Measurements from ENCODE around the gene ASCL2. TPM values are rescaled to one million over a fixed set of nuclear protein-coding genes. Genes with fewer than 3 reads are reported as not detected.

ASCL2 gene
- total and polyA plus RNA-seq, 3 donors from 2014 or later, result 1.3 to 5.8 (median 4.8) TPM

DNA sequence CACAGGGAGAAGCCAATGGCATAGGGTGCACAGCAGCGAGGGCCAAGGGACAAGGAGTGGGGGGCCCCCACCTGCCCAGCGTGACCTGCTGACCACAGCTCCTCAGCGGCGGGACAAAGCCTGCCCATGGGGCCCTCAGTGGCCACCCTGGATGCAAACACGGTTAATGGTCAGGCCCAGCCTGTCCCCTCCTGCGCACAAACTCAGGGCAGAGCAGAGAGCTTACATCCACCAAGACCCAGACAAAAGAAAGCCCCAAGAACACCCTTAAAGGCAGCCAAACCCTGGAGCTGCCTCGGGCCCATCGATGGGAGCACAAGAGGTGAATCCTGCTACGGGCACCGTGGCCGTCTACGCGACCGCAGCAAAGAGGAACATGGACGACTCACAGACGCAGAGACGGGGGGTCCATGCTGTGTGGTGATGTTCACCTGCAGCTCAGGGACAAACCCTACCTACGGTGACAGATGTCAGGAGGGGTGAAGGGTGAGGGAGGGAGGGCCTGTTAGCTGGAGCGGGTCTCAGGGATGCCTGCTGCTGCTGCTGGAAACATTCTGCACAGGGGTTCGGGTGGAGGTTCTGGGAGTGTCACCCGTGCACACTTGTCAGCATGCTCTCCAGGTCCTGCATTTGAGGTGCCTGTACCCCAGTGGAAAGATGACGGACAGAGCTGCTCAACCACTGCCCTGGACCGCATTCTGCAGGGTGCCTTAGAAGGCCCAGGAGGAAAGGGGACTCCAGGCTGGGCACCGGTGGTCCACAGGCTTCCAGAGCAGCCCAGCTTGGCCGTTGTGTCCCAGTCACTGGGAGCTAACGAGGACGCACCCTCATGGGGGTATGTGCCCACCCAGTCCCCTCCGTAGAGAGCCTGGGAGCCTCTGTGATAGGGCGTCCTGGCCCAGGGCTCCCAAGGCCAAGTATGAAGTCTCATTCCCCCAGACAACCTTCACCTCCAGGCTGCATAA lies 11.6 kb downstream of the ASCL2 start:
- Histone ChIP-seq H3K9me3 (no peaks in the 10 kb centered on the region), H3K27me3 (no peaks in the 10 kb centered on the region), H3K27ac (no peak overlapping the region), H3K36me3 (ENCODE audit: low read depth, missing control alignments) (no peaks in the 10 kb centered on the region), H3K4me1 (no peaks in the 10 kb centered on the region), H3K4me3 (no peak overlapping the region)
- no peak for TF ChIP-seq POLR2A (IDR thresholded peaks at IDR 0.05)
- TF ChIP-seq, protein P1, sequence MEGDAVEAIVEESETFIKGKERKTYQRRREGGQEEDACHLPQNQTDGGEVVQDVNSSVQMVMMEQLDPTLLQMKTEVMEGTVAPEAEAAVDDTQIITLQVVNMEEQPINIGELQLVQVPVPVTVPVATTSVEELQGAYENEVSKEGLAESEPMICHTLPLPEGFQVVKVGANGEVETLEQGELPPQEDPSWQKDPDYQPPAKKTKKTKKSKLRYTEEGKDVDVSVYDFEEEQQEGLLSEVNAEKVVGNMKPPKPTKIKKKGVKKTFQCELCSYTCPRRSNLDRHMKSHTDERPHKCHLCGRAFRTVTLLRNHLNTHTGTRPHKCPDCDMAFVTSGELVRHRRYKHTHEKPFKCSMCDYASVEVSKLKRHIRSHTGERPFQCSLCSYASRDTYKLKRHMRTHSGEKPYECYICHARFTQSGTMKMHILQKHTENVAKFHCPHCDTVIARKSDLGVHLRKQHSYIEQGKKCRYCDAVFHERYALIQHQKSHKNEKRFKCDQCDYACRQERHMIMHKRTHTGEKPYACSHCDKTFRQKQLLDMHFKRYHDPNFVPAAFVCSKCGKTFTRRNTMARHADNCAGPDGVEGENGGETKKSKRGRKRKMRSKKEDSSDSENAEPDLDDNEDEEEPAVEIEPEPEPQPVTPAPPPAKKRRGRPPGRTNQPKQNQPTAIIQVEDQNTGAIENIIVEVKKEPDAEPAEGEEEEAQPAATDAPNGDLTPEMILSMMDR (IDR thresholded peaks at IDR 0.05), result no peak
- peak; percentile 10 for DNase-seq
- WGBS, 2 donors, result 91 to 93% methylated on average over 24 to 29 of the region's 29 CpGs
- intact Hi-C loops (cut with DNase I; ENCODE audit: low total_unique reads), result no loop called here

GRCh38 chr11:2256951-2257700 lies 13.3 kb downstream of the ASCL2 start:
- Histone ChIP-seq H3K9me3 (no peaks in the 10 kb centered on the region), H3K27me3 (no peaks in the 10 kb centered on the region), H3K27ac (no peak overlapping the region), H3K4me3 (no peak overlapping the region), H3K4me1 (no peaks in the 10 kb centered on the region), H3K36me3 (ENCODE audit: low read depth, missing control alignments) (no peaks in the 10 kb centered on the region)
- 65% methylated on average over 10 to 24 of the region's 31 CpGs for WGBS, 2 donors
- peak; percentile 9 for DNase-seq
- intact Hi-C loops (cut with DNase I; ENCODE audit: low total_unique reads), result no loop called here
- TF ChIP-seq POLR2A (IDR thresholded peaks at IDR 0.05), result no peak
- TF ChIP-seq, protein P1 (IDR thresholded peaks at IDR 0.05), result no peak

DNA sequence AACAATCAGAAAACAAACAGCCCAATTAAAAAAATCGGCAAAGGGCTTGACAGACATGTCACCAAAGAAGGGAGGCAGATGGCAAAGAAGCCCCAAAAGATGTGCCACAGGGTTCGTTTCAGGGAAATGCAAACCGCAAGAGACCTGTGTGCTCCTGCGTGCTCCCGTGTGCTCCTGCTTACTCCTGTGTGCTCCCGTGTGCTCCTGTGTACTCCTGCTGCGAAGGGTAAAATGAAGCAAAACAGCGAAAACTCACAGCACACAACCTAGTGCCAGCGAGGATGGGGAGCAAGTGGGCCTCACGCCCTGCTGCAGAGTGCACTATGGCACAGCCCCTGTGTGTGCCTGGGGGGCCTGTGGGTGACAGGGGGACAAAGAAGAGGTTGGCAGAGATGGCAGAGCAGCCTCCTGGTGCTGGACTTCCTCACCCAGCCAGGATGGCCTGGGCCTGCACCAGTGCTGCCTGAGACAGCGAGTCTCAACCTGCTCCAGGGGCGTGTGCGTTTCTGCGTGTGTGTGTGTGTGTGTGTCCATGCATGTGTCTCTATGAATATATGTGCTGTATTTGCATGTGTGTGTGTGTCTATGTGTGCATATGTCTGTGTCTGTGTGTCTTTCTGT lies 14.0 kb downstream of the ASCL2 start:
- Histone ChIP-seq H3K27me3 (no peaks in the 10 kb centered on the region), H3K9me3 (no peaks in the 10 kb centered on the region), H3K4me3 (no peak overlapping the region), H3K27ac (no peak overlapping the region), H3K36me3 (ENCODE audit: low read depth, missing control alignments) (no peaks in the 10 kb centered on the region), H3K4me1 (no peaks in the 10 kb centered on the region)
- intact Hi-C loops (cut with DNase I; ENCODE audit: low total_unique reads), result no loop called here
- peak; percentile 10 for DNase-seq
- 75 to 77% methylated on average over 14 of the region's 14 CpGs for WGBS, 2 donors
- TF ChIP-seq POLR2A (IDR thresholded peaks at IDR 0.05), result no peak
- TF ChIP-seq, protein P1 (IDR thresholded peaks at IDR 0.05), result no peak

- H3K9me3 ChIP-seq, result no peaks in the 10 kb centered on the region
- H3K27ac ChIP-seq, result no peak overlapping the region
- no peaks in the 10 kb centered on the region for H3K36me3 ChIP-seq (ENCODE audit: low read depth, missing control alignments)
- DNase-seq, result no peak
- TF ChIP-seq, protein P1 (IDR thresholded peaks at IDR 0.05), result no peak
- TF ChIP-seq POLR2A (IDR thresholded peaks at IDR 0.05), result no peak
- 83 to 89% methylated on average over 6 of the region's 6 CpGs for WGBS, 2 donors
- intact Hi-C loops (cut with DNase I; ENCODE audit: low total_unique reads), result no loop called here
- no peak overlapping the region for H3K4me3 ChIP-seq
- no peaks in the 10 kb centered on the region for H3K27me3 ChIP-seq
- H3K4me1 ChIP-seq, result no peaks in the 10 kb centered on the region
These were observed 18.4 kb downstream of the ASCL2 start for GRCh38 chr11:2252018-2252417.
